K562 (cell line): Measurements from ENCODE around the gene PUM2. TPM values are rescaled to one million over a fixed set of nuclear protein-coding genes. Genes with fewer than 3 reads are reported as not detected.

Experiments
- C11orf30 ChIP-seq: fragments of 450-650 bp; IDR thresholded peaks from 2 replicates; pipeline ENCODE4 v1.6.1; 2016; ENCODE audit warnings: low read depth, mild to moderate bottlenecking
- MEF2A ChIP-seq: IDR thresholded peaks from 2 replicates; pipeline ENCODE4 v1.6.1; 2011; ENCODE audit warnings: low read depth, mild to moderate bottlenecking, low read length, moderate library complexity; ENCODE audit not compliant: control insufficient read depth
- MTA2 ChIP-seq: fragments of 450-650 bp; IDR thresholded peaks from 2 replicates; pipeline ENCODE4 v1.6.1; 2016; ENCODE audit warnings: low read depth
- RBBP5 ChIP-seq: fragments of 200-600 bp; sonication (generic); IDR thresholded peaks from 2 replicates; pipeline ENCODE4 v1.6.1; 2012; ENCODE audit warnings: borderline replicate concordance, mild to moderate bottlenecking, low read length, control low read depth, inconsistent platforms; ENCODE audit not compliant: insufficient read depth, poor library complexity, severe bottlenecking
- RBM22 ChIP-seq: fragments of 200-400 bp; formaldehyde crosslinking; IDR thresholded peaks from 2 replicates; pipeline ENCODE4 v1.6.1; 2018; ENCODE audit warnings: low read length, low read depth; ENCODE audit not compliant: poor library complexity, severe bottlenecking
- SMAD3 ChIP-seq: fragments of 450-650 bp; formaldehyde crosslinking; conservative IDR thresholded peaks from 2 replicates; pipeline ENCODE4 v1.4.0; 2020; ENCODE audit warnings: mild to moderate bottlenecking
- SMC3 ChIP-seq: conservative IDR thresholded peaks from 2 replicates; pipeline ENCODE4 v1.6.1; 2011; ENCODE audit warnings: low read depth, low read length, improper control_type of control experiment; ENCODE audit not compliant: insufficient read depth
- ZFP30 ChIP-seq: fragments of 250-450 bp; sonication (Bioruptor Pico); IDR thresholded peaks from 2 replicates; pipeline ENCODE4 v1.8.0; 2022; ENCODE audit warnings: moderate library complexity, mild to moderate bottlenecking, inconsistent platforms, borderline replicate concordance
- polyA plus RNA-seq, 8 experiments: library from polyadenylated mRNA; depleted of rRNA in 4 of 8; stranded (reverse) in 5 of 8; unstranded in 3 of 8; fragments of >200 nt; fragmentation: Nextera tagmentation in 2 of 8; fragmentation: Illumina TruSeq in 1 of 8; extraction: Ambion mirVana in 2 of 8; extraction: Trizol in 1 of 8; gene quantifications; 2 replicates each; pipeline versions ENCODE4 v1.2.1 to v1.2.3, GENCODE V29; 2011 to 2014; ENCODE audit warnings: inconsistent platforms in 1 of 8, missing spikeins in 1 of 8
- total RNA-seq, 7 experiments: library from RNA; depleted of rRNA in 6 of 7; stranded (reverse); fragments of >200 nt in 6 of 7; fragmentation: Illumina TruSeq in 2 of 7; extraction: Trizol in 2 of 7; gene quantifications; 2 replicates each; pipeline versions ENCODE4 v1.2.1 to v1.2.3, GENCODE V29; 2011 to 2021; ENCODE audit warnings: low replicate concordance in 1 of 7
- TF ChIP-seq, protein P1 (sequence below), 2 experiments: fragments of 450-650 bp; formaldehyde crosslinking in 1 of 2; IDR thresholded peaks; 2 replicates each; pipeline versions ENCODE4 v1.4.0 to v1.6.1; 2014 to 2020; ENCODE audit warnings: mild to moderate bottlenecking in 2 of 2, borderline replicate concordance in 1 of 2, low read depth in 1 of 2
- TF ChIP-seq, protein P2 (sequence below), 2 experiments: fragments of 450-650 bp; IDR thresholded peaks; 2 replicates each; pipeline ENCODE4 v1.6.1; 2016; ENCODE audit warnings: mild to moderate bottlenecking in 2 of 2, borderline replicate concordance in 1 of 2, low read depth in 1 of 2, moderate library complexity in 1 of 2

Gene PUM2
- total and polyA plus RNA-seq, 9 of the 15 experiments (the other 6 are each of a cell fraction or from before 2014, with no cell fraction given) = 13.4 to 61.9 (median 28.3) TPM

DNA sequence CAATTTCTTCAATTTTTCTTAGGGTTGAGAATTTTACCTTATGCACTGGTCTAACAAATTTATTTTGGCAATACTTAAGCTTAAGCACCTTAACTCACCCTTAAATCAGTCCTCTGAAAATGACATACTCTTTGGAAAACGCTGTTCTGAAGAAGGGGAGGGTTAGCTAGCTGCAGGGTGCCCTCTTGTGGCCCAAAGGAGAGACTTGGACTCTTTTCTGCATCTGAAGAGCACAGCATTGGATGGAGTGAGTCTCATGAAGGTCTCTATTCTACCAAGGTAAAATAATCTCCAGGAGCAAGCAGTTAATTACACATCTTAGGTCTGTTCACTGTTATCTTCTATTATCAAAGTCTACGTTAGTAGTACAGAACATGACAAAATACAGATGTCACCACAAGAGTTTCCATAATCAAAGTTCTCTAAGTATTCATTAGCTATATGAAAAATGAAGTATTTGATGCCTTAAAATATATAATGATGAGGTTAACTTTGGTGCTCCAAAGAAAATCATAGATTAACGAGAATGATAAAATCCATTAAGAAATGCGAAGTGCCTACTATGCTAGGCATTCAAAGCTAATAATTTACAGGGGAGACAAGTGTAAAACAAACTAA is 24.4 kb downstream of the PUM2 start (continued):
- TF ChIP-seq, protein P1, sequence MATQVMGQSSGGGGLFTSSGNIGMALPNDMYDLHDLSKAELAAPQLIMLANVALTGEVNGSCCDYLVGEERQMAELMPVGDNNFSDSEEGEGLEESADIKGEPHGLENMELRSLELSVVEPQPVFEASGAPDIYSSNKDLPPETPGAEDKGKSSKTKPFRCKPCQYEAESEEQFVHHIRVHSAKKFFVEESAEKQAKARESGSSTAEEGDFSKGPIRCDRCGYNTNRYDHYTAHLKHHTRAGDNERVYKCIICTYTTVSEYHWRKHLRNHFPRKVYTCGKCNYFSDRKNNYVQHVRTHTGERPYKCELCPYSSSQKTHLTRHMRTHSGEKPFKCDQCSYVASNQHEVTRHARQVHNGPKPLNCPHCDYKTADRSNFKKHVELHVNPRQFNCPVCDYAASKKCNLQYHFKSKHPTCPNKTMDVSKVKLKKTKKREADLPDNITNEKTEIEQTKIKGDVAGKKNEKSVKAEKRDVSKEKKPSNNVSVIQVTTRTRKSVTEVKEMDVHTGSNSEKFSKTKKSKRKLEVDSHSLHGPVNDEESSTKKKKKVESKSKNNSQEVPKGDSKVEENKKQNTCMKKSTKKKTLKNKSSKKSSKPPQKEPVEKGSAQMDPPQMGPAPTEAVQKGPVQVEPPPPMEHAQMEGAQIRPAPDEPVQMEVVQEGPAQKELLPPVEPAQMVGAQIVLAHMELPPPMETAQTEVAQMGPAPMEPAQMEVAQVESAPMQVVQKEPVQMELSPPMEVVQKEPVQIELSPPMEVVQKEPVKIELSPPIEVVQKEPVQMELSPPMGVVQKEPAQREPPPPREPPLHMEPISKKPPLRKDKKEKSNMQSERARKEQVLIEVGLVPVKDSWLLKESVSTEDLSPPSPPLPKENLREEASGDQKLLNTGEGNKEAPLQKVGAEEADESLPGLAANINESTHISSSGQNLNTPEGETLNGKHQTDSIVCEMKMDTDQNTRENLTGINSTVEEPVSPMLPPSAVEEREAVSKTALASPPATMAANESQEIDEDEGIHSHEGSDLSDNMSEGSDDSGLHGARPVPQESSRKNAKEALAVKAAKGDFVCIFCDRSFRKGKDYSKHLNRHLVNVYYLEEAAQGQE (IDR thresholded peaks at IDR 0.05; ENCODE audit: borderline replicate concordance) = peak; percentile 11; the same call in 1 of the 2 replicates
- TF ChIP-seq, protein P1 (CRISPR knock-in tag; IDR thresholded peaks at IDR 0.05; ENCODE audit: low read depth) = no peak
- TF ChIP-seq MEF2A = no peak
- TF ChIP-seq SMC3 = peak; percentile 30; the same call in 1 of the 2 replicates
- TF ChIP-seq MTA2 = no peak
- no peak for TF ChIP-seq RBBP5
- TF ChIP-seq RBM22 = no peak
- no peak for TF ChIP-seq SMAD3 (CRISPR knock-in tag)
- no peak for TF ChIP-seq C11orf30
- TF ChIP-seq, protein P2, sequence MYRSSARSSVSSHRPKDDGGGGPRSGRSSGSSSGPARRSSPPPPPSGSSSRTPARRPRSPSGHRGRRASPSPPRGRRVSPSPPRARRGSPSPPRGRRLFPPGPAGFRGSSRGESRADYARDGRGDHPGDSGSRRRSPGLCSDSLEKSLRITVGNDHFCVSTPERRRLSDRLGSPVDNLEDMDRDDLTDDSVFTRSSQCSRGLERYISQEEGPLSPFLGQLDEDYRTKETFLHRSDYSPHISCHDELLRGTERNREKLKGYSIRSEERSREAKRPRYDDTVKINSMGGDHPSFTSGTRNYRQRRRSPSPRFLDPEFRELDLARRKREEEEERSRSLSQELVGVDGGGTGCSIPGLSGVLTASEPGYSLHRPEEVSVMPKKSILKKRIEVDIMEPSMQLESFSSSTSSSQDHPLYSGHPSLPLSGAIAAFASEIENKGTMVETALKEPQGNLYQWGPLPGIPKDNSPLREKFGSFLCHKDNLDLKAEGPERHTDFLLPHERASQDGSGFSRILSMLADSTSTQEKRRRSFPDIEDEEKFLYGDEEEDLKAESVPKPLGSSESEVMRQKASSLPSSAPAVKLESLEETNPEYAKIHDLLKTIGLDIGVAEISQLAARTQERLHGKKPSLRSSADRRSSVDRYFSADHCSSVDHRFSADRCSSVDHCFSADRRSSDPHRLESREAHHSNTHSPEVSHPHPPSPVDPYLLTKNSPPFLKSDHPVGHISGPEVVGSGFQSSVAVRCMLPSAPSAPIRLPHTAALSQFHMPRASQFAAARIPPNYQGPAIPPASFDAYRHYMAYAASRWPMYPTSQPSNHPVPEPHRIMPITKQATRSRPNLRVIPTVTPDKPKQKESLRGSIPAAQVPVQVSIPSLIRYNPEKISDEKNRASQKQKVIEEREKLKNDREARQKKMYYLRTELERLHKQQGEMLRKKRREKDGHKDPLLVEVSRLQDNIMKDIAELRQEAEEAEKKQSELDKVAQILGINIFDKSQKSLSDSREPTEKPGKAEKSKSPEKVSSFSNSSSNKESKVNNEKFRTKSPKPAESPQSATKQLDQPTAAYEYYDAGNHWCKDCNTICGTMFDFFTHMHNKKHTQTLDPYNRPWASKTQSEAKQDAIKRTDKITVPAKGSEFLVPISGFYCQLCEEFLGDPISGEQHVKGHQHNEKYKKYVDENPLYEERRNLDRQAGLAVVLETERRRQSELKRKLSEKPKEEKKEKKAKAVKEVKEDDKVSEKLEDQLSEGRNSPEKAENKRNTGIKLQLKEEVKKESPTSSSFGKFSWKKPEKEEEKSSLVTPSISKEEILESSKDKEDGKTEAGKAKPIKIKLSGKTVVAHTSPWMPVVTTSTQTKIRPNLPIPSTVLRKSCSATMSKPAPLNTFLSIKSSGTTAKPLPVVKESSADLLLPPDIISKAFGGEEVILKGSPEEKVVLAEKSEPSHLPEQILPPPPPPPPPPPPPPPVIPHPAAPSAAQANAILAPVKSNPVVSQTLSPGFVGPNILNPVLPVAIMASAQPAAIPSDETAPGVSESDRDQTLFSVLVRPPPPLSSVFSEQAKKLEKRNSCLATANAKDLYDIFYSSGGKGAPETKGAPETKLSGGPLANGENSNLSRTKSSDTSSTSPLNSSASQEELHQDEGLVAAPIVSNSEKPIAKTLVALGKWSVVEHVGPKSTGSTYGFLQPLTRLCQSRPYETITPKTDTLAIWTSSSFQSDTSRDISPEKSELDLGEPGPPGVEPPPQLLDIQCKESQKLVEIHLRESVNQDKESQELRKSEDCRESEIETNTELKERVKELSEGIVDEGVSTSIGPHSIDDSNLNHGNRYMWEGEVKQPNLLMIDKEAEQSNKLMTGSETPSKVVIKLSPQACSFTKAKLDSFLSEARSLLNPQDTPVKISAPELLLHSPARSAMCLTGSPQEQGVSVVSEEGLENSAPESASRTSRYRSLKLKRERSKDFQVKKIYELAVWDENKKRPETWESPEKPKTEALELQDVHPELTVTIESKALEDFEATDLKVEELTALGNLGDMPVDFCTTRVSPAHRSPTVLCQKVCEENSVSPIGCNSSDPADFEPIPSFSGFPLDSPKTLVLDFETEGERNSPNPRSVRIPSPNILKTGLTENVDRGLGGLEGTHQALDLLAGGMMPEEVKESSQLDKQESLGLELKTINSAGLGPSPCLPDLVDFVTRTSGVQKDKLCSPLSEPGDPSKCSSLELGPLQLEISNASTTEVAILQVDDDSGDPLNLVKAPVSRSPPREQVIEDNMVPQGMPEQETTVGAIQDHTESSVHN (IDR thresholded peaks at IDR 0.05; ENCODE audit: borderline replicate concordance in 1 of 2, low read depth in 1 of 2) = no peak
- TF ChIP-seq ZFP30 (CRISPR knock-in tag) = no peak
